Measurements from ENCODE around the gene ZFC3H1.

The ZFC3H1 gene

GRCh38 chr12:71627438-71628002 lies 36.1 kb downstream of the ZFC3H1 start:
- no peak for DNase-seq

DNA sequence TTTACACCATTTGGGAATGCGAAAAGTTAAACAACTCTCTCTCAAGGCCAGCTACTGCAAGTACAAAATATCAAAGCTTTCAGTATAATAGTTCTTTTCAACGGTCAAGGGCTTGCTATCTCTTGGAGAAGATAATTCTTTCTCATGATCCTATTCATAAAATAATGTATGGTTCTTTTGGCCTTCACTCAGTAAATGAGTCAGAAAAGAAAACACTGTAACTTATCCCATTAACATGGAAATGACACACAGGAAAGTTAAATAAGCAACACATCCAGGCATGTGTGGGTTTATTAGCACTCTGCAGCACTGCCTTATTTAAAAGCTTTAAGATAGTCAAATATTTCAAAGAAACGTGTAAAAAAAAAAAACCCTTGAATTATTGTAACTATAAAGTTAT lies 36.9 kb downstream of the ZFC3H1 start:
- DNase-seq, result peak; percentile 55

DNA sequence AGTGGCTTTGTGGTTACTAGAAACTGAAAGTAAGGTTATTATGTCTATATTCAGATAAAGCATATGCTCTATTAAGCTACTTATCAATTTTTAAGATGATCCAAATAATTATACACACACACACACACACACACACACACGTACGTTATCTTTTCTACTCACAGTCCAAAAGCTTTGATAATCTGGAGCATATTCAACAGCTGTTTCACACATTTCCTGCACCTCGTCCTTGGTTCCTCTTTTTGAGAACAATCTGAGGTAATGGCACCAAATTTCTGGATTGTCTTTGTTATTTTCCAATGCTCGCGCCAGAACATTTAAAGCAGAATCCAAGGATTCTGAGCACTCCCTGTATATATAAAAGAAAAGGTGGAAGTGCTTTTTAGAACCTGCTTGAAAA lies 37.5 kb downstream of the ZFC3H1 start:
- DNase-seq, result no peak

DNA sequence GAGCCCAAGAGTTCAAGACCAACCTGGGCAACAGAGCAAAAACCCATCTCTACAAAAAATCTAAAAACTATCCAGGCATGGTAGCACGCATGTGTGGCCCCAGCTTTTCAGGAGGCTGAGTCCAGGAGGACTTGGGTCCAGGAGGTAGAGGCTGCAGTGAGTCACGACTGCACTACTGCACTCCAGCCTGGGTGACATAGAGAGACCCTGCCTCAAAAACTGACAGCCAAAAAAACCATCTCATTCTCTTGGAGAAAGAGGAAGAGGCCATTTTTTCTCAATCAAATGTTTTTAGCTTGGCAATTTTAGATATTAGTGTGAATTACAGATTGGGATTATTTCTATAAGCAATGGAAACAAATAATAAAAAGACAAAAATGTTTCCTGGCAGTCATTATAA lies 38.2 kb downstream of the ZFC3H1 start:
- no peak for DNase-seq

DNA sequence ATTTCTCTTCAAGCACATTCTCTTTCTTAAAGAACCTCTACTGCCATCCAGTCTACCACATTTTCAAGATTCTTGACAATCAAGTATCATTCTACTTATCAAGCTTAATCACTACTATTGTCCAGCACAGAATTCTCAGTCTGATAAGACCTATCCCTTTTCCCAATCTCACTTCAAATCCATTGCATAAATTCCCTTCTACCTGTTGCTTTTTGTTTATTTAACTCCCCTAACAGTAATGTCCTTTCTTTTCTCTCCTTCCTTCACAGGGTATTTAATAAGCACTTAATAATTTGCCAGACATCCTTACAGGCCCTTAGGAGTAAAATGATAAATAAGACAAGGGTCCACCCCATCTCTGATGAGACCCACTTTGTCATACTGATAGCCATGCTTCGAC lies 41.7 kb downstream of the ZFC3H1 start:
- no peak for DNase-seq

DNA sequence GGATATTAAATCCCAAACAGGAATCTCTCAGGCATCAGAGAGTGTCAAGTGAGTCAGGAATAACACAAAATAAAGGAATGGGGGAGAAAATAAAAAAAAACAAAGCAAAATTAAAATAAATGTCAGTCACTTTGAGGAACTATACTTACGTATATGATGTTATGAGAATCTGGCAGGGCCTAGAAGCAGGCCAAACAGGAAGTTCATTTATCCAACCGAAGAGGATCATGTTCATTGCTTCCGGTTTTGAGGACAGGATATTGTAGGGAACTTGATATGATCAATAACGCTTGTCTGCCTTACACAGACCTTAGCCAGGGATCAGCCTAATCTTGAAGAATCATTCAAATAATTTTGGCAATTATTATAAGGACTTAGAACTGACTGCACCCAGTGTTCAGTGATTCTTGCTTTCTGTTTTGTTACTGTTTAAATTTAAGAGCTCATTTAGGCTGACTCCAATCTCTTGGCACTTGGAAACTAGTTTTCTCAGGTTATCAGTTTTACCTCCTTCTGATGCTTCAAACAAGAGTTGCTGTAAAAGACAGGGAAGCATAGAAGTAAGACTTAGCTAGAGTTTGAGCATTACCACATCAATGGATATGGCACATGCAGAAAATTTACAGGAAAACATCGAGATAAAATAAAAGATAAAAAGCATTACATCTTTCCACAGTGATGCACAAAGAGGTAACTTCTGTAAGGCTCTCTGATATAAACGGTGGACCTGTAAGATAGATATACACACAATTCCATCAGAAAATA lies 53.4 kb downstream of the ZFC3H1 start:
- DNase-seq, result no peak

DNA sequence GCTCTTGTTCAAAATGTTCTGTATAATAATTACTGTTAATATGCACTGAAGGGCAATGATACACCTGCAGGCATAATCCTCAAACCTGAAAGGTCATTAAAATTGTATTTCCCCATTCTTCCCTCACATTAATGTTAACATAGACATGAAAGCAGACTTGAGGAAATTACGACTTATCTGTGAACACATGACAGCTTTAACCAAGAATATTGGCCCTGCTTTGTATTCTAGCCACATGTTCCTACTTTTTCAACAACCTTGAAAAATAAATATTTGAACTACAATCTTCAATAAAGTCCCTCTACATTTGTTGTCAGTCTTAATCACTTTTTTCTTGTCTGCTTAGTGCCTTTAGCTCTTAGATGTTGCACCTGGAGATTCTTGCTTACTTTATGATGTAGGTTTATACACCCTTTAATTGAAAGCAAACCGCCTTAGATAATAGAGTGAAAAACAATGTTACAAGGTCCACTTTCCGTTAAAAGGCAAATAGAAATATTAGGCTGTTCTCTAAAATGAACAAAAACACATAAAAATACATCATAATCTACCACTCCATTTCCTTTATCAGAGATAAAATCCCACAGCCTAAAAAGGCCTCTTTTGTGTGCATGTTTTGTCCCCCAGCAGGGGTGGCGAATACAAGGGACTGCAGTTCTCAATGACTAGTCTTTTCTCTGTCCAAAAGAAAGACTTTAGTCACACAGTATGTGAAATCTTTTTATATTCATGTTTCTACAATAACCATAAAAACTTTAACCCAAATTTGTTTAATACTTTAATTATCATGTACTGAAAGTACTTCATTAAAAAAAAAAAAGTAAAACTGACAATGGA lies 55.9 kb downstream of the ZFC3H1 start:
- DNase-seq, result no peak

- DNase-seq, result no peak
These were observed 58.6 kb downstream of the ZFC3H1 start for GRCh38 chr12:71605039-71605438.

- DNase-seq, result no peak
These were observed 60.7 kb downstream of the ZFC3H1 start for GRCh38 chr12:71602761-71603577.

DNA sequence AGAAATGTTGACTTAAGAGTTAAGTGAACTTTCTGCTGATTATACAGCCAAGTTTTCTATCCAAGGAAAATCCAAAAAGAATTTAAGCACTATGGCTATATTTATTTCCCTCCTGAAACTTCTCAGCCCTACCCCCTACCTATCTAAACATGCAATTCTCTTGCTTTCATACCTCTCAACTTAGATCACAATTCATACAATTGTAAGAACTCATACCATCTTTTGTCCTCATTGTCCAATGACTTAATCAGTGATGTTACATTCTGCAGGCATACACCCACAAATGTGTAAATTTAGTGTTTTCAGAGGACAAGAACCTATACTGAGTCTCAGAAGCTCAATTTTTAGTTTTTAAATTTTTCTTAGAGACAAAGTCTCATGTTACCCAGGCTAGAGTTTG lies 62.1 kb downstream of the ZFC3H1 start:
- DNase-seq, result peak; percentile 17

- no peak for DNase-seq
These were observed 64.4 kb downstream of the ZFC3H1 start for GRCh38 chr12:71599210-71599609.

- DNase-seq, result peak; percentile 45
These were observed 69.3 kb downstream of the ZFC3H1 start for GRCh38 chr12:71594214-71594948.

DNA sequence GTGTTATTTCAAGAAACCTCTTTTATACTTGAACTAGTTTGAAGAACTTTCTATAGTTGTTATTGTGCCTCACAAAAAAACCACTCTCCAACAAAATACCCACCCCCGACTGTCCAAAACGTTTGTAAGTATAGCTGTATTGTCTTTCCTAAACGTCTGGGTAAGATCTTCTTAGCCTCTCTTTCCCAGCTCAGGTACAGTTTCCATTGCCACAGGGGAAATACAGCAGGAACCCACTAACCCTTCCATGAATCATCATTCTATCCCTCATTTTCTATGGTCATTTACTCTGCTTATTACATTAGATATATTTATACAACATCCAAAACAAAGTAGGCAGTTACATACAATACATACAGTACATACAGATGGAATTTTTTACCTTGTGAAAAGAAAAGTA lies 70.8 kb downstream of the ZFC3H1 start:
- DNase-seq, result no peak

DNA sequence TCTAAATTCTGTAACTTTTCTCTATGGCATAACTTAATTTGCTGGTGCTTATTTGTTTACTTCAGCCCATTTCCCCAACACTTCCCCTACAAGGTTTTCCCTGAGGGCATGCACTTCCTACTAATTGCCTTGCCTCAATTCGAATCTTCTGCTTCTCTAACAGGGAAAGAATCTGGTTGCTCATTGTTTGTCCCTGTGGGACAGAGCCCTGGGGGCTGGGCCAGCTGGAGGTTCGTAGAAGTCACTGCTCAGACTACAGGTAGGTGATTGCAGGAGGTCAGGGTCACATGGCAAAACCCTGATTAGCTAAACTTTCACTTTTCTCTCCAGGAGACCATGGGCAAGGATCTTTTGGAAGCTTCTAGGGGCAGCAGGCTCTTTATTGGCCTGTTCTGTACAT lies 72.0 kb downstream of the ZFC3H1 start:
- DNase-seq, result no peak

GRCh38 chr12:71589478-71589881 lies 74.2 kb downstream of the ZFC3H1 start:
- peak; percentile 35 for DNase-seq

- DNase-seq, result no peak
These were observed 76.6 kb downstream of the ZFC3H1 start for GRCh38 chr12:71587012-71587411.

- no peak for DNase-seq
These were observed 78.4 kb downstream of the ZFC3H1 start for GRCh38 chr12:71585218-71585617.

- no peak for DNase-seq
These were observed 79.3 kb downstream of the ZFC3H1 start for GRCh38 chr12:71584356-71584755.

GRCh38 chr12:71582925-71583324 lies 80.7 kb downstream of the ZFC3H1 start:
- no peak for DNase-seq

GRCh38 chr12:71581206-71581605 lies 82.4 kb downstream of the ZFC3H1 start:
- DNase-seq, result no peak

DNA sequence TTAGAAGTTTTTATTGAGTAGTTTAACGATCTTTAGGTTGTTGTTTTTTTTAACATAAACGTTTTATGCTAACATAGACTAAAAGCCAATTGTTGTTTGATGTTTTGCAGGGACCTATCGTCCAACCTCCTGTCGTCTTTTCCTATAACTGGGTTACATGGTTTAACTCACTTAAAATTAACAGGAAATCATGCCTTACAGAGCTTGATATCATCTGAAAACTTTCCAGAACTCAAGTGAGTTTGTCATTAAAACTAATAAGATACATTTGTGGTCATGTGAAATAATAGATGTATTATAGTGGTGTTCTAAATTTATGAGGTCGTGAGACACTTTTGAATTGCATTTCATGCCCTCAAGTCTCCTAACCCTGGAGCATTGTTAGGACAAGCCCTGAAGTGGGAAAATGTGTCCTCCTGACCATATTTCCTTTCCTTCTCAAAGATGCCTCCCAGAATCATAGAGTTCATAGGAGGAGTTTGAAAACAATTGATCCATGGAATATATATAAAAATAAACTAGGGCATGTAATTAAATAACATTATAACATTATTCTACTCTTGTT lies 84.9 kb downstream of the ZFC3H1 start:
- no peak for DNase-seq

- no peak for DNase-seq
These were observed 87.2 kb downstream of the ZFC3H1 start for GRCh38 chr12:71576496-71576895.
